ENCODE measurements around the gene LTBP4. TPM values are rescaled to one million over a fixed set of nuclear protein-coding genes. Genes with fewer than 3 reads are reported as not detected.
A peak's percentile ranks its signal among the peaks of the same experiment; 100 is the strongest.

The LTBP4 gene
- total RNA-seq, 1 donor from 2014 or later: 430 TPM

DNA sequence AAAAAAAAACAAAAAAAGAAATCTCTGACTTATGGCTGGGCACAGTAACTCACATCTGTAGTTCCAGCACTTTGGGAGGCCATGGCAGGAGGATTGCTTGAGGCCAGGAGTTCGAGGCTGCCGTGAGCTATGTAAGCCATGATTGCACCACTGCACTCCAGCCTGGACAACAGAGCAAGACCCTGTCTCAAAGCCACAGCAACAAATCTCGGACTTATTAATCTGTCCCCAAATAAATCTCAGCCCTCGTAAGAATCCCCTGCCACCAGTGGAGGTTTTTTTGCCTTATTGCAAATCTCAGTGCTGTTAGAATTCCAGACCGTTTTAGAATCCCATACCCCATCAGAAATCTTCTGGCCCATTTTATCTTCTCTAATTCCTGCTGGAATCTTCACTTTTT, 19.6 kb upstream of the LTBP4 start:
- H3K36me3 ChIP-seq: peaks cover 52% of the 10 kb centered on the region
- H3K9me3 ChIP-seq: no peaks in the 10 kb centered on the region
- TF ChIP-seq, protein P1, sequence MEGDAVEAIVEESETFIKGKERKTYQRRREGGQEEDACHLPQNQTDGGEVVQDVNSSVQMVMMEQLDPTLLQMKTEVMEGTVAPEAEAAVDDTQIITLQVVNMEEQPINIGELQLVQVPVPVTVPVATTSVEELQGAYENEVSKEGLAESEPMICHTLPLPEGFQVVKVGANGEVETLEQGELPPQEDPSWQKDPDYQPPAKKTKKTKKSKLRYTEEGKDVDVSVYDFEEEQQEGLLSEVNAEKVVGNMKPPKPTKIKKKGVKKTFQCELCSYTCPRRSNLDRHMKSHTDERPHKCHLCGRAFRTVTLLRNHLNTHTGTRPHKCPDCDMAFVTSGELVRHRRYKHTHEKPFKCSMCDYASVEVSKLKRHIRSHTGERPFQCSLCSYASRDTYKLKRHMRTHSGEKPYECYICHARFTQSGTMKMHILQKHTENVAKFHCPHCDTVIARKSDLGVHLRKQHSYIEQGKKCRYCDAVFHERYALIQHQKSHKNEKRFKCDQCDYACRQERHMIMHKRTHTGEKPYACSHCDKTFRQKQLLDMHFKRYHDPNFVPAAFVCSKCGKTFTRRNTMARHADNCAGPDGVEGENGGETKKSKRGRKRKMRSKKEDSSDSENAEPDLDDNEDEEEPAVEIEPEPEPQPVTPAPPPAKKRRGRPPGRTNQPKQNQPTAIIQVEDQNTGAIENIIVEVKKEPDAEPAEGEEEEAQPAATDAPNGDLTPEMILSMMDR (IDR thresholded peaks at IDR 0.05): no peak

DNA sequence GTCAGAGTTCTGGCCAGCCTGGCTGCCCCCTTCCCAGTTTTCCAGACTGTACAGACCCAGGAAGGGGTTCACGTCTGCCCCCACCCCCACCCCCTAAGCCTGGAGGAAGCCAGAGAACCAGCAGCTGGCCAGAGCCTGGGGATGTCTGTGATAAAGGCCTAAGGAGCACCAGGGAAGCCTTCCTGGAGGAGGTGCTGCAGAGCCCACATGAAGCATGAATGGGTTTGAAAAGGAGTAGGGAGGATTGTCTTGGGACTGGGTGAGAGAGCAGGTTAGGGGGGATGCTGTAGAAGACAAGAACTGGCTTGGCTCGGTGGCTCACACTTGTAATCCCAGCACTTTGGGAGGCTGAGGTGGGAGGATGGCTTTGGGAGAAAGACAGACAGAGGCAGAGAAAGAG, 18.7 kb upstream of the LTBP4 start:
- H3K36me3 ChIP-seq: peaks cover 55% of the 10 kb centered on the region
- H3K4me1 ChIP-seq: peaks cover 6% of the 10 kb centered on the region
- DNase-seq (no peak), ATAC-seq (no peak)
- no peak overlapping the region for H3K4me3 ChIP-seq
- intact Hi-C loops (cut with DNase I): no loop called here
- TF ChIP-seq, protein P1 (IDR thresholded peaks at IDR 0.05): no peak
- no peaks in the 10 kb centered on the region for H3K27me3 ChIP-seq
- no peak overlapping the region for H3K27ac ChIP-seq
- H3K9me3 ChIP-seq: no peaks in the 10 kb centered on the region

More for the DNA sequence above, 19.6 kb upstream of the LTBP4 start:
- no peak for ATAC-seq
- Histone ChIP-seq H3K4me3 (no peak overlapping the region), H3K27me3 (no peaks in the 10 kb centered on the region), H3K27ac (no peak overlapping the region), H3K4me1 (peaks cover 8% of the 10 kb centered on the region)
- no peak for DNase-seq
- intact Hi-C loops (cut with DNase I): no loop called here

DNA sequence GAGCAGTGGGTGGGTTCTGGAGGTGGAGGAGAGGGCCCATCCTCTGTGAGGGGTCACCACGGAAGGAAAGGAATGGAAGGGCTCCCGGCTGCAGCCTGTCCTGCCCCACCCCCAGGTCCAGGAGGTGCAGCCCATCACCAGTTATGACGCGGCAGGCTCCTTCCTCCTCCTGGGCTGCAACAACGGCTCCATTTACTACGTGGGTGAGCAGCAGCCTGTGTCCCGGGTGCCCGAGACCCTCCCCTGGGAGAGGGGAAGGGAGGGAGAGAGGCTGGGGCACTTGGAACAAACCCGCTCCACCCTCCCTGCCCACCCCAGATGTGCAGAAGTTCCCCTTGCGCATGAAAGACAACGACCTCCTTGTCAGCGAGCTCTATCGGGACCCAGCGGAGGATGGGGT, 17.9 kb upstream of the LTBP4 start:
- ATAC-seq: no peak
- Histone ChIP-seq H3K4me3 (no peak overlapping the region), H3K4me1 (peaks cover under 1% of the 10 kb centered on the region), H3K9me3 (no peaks in the 10 kb centered on the region), H3K27ac (no peak overlapping the region), H3K36me3 (peaks cover 63% of the 10 kb centered on the region), H3K27me3 (no peaks in the 10 kb centered on the region)
- intact Hi-C loops (cut with DNase I): no loop called here
- TF ChIP-seq, protein P1 (IDR thresholded peaks at IDR 0.05): no peak
- DNase-seq: no peak

DNA sequence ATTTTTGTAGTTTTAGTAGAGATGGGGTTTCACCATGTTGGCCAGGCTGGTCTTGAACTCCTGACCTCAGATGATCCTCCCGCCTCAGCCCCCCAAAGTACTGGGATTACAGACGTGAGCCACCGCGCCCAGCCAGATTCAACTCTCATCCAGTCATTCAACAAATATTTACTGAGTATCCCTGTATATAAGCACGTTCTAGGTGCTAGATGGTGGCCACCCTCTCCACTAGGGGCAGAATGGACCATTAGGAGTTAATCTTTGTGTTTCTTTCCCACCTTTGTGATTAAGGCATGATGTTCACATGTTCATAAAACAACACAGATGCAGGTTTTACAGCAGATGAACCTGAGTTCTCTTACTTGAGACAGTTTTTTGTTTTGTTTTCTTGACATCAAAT, 17.2 kb upstream of the LTBP4 start:
- TF ChIP-seq, protein P1 (IDR thresholded peaks at IDR 0.05): no peak
- ATAC-seq (no peak), DNase-seq (no peak)
- Histone ChIP-seq H3K27ac (no peak overlapping the region), H3K4me1 (no peaks in the 10 kb centered on the region), H3K9me3 (no peaks in the 10 kb centered on the region), H3K36me3 (peaks cover 64% of the 10 kb centered on the region), H3K27me3 (no peaks in the 10 kb centered on the region), H3K4me3 (no peak overlapping the region)
- intact Hi-C loops (cut with DNase I): no loop called here

DNA sequence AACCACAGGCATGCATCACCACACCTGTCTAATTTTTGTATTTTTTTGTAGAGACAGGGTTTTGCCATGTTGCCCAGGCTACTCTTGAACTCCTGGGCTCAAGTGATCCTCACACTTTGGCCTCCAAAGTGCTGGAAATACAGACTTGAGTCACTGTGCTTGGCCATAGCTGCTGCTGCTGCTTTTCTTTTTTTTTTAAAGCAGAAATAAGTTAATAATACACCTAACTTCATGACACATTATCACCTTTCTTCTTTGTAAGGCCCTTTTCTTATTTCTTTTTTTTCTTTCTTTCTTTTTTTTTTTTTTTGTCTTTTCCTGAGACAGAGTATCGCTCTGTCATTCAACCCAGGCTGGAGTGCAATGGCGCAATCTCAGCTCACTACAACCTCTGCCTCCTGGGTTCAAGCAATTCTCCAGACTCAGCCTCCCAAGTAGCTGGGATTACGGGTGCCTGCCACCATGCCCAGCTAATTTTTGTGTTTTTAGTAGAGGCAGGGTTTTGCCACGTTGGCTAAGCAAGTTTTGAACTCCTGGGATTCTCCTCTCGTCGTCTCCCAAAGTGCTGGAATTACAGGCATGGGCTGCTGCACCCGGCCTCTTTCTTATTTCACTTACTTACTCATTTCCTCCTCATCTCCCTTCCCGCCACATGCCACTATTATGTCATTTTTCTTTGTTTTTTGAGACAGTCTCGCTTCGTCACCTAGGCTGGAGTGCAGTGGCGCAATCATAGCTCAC, 15.8 kb upstream of the LTBP4 start:
- H3K27ac ChIP-seq: no peak overlapping the region
- intact Hi-C loops (cut with DNase I): no loop called here
- DNase-seq: no peak

More for the DNA sequence above, 15.8 kb upstream of the LTBP4 start:
- peaks cover 60% of the 10 kb centered on the region for H3K36me3 ChIP-seq
- TF ChIP-seq, protein P1 (IDR thresholded peaks at IDR 0.05): no peak
- peak; percentile 33 for ATAC-seq
- H3K27me3 ChIP-seq: no peaks in the 10 kb centered on the region
- no peak overlapping the region for H3K4me3 ChIP-seq
- H3K9me3 ChIP-seq: no peaks in the 10 kb centered on the region
- H3K4me1 ChIP-seq: no peaks in the 10 kb centered on the region
